ENCODE results near the gene HSFX3.
"Not testable (repeated sequence)": the region's sequence is repeated elsewhere in the genome, so short reads cannot be mapped to it uniquely, and the experiment has no call there.

DNA sequence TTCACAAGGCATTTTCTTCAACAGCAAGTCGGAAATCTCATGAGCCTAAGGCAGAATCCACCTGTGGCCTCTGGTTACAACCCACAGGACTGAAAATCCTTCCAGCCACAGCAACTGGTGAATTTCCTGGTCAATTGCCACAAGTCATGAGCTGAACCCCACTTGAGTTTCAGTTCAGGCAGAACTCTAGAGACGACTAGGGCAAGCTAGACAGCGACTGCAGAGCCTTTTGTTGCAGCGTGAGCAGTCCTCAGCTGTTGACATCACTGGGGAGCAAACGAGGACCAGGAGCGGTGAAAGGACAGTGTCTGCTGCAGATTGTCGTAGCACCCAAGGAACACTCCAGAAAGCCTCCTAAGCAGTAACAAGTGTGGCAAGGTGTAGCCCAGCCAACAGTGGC lies 46.2 kb upstream of the HSFX3 start:
- TF ChIP-seq, protein P1, sequence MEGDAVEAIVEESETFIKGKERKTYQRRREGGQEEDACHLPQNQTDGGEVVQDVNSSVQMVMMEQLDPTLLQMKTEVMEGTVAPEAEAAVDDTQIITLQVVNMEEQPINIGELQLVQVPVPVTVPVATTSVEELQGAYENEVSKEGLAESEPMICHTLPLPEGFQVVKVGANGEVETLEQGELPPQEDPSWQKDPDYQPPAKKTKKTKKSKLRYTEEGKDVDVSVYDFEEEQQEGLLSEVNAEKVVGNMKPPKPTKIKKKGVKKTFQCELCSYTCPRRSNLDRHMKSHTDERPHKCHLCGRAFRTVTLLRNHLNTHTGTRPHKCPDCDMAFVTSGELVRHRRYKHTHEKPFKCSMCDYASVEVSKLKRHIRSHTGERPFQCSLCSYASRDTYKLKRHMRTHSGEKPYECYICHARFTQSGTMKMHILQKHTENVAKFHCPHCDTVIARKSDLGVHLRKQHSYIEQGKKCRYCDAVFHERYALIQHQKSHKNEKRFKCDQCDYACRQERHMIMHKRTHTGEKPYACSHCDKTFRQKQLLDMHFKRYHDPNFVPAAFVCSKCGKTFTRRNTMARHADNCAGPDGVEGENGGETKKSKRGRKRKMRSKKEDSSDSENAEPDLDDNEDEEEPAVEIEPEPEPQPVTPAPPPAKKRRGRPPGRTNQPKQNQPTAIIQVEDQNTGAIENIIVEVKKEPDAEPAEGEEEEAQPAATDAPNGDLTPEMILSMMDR (conservative IDR thresholded peaks at IDR 0.05 in 1 of 2, IDR thresholded peaks at IDR 0.05 in 1 of 2; ENCODE audit: low read depth in 1 of 2, low read length in 2 of 2): not testable (repeated sequence)
- TF ChIP-seq EZH2 (IDR thresholded peaks at IDR 0.05; ENCODE audit: low read length, missing control alignments): not testable (repeated sequence)

Data from fibroblast of lung (primary cell).